NCI-H1417 treated with DMSO at 0.1 percent for 48 hours (cell line): ENCODE data around the gene NDUFB7.

Experiments
- DNase-seq: peaks from one replicate; lab custom pipeline; 2025; lab: John Stamatoyannopoulos, UW

Gene NDUFB7

DNA sequence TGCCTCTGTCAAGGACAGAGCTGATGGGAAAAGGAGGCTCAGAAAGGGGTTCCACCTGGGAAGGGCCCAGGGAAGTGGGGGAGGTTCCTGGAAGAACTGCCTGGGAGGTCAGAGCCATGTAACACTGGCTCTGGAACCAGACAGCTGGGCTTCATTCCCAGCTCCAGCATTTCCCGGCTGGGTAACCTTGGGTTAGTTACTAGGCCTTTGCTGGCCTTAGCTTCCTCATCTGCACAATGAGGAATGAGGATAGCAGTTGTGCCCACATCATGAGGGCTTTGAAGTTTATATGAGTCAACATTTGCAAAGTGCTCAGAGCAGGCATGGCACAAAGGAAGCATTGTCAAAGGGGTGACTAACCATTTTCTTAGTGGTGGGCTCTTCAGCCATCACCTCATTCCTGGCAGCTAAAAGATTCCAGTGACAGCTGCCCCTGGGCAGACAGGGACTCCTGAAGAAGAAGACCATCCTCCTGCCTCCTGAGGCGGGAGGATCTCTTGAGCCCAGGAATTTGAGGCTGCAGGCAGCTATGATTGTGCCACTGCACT is 51.9 kb downstream of the NDUFB7 start:
- DNase-seq = no peak

GRCh38 chr19:14519245-14519859 is 52.5 kb downstream of the NDUFB7 start:
- no peak for DNase-seq

DNA sequence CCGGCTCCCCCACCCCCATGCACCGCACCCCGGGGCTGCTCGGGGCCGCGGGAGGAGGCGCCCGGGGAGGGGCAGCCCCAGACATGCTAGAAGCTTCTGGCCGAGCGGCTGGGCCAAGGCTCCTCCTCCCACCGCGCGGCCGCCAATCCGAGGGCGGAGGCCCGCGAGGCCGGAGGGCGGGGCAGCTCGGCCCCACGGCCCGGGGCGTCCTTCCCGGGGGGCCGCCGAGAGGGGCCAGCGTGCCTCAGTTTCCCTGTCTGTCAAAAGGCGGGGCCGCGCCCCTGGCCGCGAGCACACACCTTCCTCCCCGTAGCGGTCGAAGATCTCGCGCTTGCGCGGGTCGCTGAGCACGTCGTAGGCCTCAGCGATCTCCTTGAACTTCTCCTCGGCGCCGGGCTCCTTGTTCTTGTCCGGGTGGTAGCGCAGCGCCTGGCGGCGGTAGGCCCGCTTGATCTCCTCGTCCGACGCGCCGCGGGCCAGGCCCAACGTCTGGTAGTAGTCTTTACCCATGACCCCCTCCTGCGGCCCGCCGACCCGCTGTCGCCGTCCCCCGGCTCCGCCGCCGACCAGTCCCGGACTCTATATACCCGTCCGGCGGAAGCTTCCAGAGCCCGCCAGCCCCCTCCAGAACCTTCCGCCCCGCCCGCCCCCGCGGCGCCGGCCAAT is 53.9 kb downstream of the NDUFB7 start, which contains the start of gene DNAJB1:
DNAJB1 (minus strand) TSS at position 558 of the 666 bp plus-strand sequence; CDS start at position 510, 48 bp downstream.
- peak; percentile 65 for DNase-seq

DNA sequence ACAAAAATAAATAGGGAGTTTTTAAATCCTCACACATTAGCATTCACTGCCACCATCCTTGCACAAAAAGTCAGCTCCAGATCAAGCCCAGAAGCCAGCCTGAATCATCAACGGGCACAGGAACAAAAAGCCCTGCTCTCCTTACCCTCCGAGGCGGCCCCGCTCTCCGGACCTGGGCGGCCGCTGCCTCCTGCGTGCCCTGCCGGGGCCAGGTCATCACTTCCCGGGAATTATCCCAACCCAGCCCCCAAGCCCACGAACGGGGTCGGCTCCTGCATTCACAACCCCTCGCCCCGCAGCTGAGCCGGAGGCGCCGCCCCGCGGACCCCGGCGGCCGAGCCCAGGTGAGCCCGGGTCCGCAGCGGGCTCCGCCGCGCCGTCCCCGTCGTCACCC is 54.4 kb downstream of the NDUFB7 start:
- DNase-seq = no peak

- DNase-seq = no peak
Measured at GRCh38 chr19:14516746-14517438, 55.0 kb downstream of the NDUFB7 start.
